ENCODE results near the gene NRCAM.

Gene NRCAM

DNA sequence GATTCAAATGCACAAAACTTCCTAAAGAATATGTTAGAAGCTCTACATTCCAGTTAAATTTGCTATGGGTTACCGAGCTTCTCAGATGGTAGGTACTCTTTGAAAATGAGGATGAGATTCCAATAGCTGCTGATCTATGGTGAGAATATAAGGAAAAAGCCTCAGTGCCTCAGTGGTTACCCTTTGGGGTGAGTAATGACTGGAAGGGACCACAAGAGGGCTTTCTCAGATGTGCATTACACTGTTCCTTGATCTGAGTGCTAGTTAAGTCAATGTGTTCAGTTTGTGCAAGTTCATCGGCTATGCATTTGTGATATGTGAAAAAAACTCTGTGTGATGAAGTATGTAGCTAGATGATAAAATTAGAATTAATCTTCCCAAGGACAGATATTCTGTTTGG lies 3.5 kb downstream of the NRCAM start:
- no peaks in the 10 kb centered on the region for H3K9me3 ChIP-seq (ENCODE audit: severe bottlenecking)
- no peaks in the 10 kb centered on the region for H3K27me3 ChIP-seq (ENCODE audit: insufficient read depth, low read depth, severe bottlenecking)
- H3K4me3 ChIP-seq (ENCODE audit: low read depth, low read length): no peak overlapping the region
- DNase-seq: no peak
- no peaks in the 10 kb centered on the region for H3K36me3 ChIP-seq
- no peak overlapping the region for H3K27ac ChIP-seq
- TF ChIP-seq, protein P1, sequence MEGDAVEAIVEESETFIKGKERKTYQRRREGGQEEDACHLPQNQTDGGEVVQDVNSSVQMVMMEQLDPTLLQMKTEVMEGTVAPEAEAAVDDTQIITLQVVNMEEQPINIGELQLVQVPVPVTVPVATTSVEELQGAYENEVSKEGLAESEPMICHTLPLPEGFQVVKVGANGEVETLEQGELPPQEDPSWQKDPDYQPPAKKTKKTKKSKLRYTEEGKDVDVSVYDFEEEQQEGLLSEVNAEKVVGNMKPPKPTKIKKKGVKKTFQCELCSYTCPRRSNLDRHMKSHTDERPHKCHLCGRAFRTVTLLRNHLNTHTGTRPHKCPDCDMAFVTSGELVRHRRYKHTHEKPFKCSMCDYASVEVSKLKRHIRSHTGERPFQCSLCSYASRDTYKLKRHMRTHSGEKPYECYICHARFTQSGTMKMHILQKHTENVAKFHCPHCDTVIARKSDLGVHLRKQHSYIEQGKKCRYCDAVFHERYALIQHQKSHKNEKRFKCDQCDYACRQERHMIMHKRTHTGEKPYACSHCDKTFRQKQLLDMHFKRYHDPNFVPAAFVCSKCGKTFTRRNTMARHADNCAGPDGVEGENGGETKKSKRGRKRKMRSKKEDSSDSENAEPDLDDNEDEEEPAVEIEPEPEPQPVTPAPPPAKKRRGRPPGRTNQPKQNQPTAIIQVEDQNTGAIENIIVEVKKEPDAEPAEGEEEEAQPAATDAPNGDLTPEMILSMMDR (IDR thresholded peaks at IDR 0.05; ENCODE audit: low read depth, low read length): peak; percentile 71

DNA sequence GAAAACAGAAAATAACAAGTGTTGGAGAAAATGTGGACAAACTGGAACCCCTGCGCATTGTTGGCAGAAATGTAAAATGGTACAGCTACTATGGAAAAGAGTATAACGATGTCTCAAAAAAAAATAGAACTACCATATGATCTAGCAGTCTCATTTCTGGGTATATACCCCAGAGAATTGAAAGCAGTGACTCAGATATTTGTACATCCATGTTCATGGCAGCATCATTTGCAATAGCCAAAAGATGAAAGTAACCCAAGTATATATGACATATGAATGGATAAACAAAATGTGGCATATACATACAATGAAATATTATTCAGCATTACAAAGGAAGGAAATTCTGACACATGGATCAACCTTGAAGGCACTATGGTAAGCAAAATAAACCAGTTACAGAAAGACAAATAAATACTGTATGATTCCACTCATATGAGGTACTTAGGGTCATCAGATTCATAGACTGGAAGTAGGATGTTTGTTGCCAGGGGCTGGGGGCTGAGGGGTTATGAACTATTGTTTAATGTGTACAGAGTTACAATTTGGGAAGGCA lies 4.9 kb downstream of the NRCAM start:
- DNase-seq: no peak
- H3K27me3 ChIP-seq (ENCODE audit: insufficient read depth, low read depth, severe bottlenecking): no peaks in the 10 kb centered on the region
- no peak overlapping the region for H3K4me3 ChIP-seq (ENCODE audit: low read depth, low read length)
- no peak overlapping the region for H3K27ac ChIP-seq
- H3K9me3 ChIP-seq (ENCODE audit: severe bottlenecking): no peaks in the 10 kb centered on the region
- TF ChIP-seq, protein P1 (IDR thresholded peaks at IDR 0.05; ENCODE audit: low read depth, low read length): no peak
- H3K36me3 ChIP-seq: no peaks in the 10 kb centered on the region

DNA sequence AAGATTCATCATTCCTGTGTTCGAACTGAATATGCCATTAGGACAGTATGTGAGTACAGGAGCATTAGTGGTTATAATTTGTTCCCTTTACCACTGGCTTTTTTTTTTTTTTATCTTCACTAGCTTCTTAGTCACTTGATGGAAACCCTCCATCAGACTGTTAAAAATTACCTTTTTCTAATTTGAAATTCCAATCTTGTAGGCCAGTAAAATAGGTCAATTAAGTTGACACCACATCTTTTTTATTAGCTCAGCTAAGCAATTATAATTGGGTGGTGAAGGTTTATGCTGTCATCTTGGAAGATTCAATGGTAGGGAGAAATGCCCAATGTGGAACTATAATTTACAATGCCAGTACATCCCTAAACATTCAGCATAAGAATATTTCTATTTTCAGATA lies 6.1 kb downstream of the NRCAM start:
- TF ChIP-seq, protein P1 (IDR thresholded peaks at IDR 0.05; ENCODE audit: low read depth, low read length): no peak
- no peak for DNase-seq
- Histone ChIP-seq H3K9me3 (ENCODE audit: severe bottlenecking) (no peaks in the 10 kb centered on the region), H3K27me3 (ENCODE audit: insufficient read depth, low read depth, severe bottlenecking) (no peaks in the 10 kb centered on the region), H3K27ac (no peak overlapping the region), H3K4me3 (ENCODE audit: low read depth, low read length) (no peak overlapping the region), H3K36me3 (no peaks in the 10 kb centered on the region)

DNA sequence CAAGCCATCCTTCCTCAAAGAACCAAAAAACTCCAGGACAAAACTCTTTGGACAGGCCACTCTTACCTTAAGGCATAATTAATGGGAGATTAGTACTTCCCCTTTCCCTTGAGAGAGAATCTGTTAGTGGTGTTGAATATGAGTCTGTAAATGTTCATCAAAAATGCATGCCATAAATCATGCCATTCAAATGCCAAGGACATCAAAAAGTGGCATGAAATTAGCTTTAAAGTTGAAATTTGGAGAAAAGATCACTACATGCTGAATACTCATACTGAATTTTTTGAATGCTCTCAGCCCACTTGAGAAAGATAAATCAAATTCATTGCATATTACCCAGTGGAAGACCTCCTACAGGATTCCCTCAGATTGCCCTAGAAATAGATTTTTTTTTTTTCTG lies 6.7 kb downstream of the NRCAM start:
- DNase-seq: no peak
- Histone ChIP-seq H3K9me3 (ENCODE audit: severe bottlenecking) (no peaks in the 10 kb centered on the region), H3K27ac (no peak overlapping the region), H3K4me3 (ENCODE audit: low read depth, low read length) (no peak overlapping the region), H3K36me3 (no peaks in the 10 kb centered on the region), H3K27me3 (ENCODE audit: insufficient read depth, low read depth, severe bottlenecking) (no peaks in the 10 kb centered on the region)
- TF ChIP-seq, protein P1 (IDR thresholded peaks at IDR 0.05; ENCODE audit: low read depth, low read length): no peak

DNA sequence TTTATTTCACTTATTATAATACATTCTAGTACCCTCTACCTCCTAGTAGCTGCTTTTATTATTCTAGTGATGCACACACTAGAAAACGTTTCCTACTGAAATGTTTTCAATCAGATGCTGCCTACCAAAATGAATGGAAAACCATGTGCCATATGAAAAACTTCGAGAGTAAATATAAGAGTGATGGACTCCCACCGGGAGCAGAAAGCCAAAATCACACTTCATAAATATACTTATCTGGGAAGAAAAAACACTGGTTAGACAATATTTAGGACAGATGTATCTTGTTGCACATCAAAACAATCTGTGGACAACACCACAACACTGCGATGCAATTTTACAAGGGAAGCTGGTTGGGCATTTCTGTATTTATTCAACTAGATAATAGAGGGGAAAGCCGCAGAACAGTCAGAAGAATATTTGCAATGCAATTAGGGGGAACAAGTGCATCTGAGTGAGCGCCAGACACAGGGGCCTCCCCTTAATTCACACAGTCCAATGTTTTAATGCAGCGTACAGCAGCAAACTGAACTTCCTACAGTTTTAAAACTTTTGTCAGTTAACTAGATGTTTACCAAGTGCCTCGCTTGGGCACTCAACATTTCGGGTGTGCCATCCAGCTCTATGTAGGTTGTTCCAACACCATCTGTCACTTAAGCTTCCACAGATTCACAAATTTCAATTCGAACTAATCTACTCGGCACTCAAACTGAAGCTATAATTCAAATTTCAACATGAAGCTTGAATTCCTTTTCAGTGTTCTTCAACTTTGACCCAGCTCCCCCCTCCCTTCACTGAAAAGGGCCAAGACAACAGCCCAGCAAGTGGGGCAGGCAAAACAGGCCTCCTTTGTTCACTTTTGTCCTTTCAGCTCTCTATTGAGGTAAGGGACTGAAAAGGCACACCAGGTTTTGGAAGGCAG lies 7.4 kb downstream of the NRCAM start:
- H3K36me3 ChIP-seq: no peaks in the 10 kb centered on the region
- H3K9me3 ChIP-seq (ENCODE audit: severe bottlenecking): no peaks in the 10 kb centered on the region
- no peak overlapping the region for H3K27ac ChIP-seq
- H3K27me3 ChIP-seq (ENCODE audit: insufficient read depth, low read depth, severe bottlenecking): no peaks in the 10 kb centered on the region
- H3K4me3 ChIP-seq (ENCODE audit: low read depth, low read length): no peak overlapping the region
- DNase-seq: no peak
- TF ChIP-seq, protein P1 (IDR thresholded peaks at IDR 0.05; ENCODE audit: low read depth, low read length): no peak

Measured in WERI-Rb-1 (cell line).